Lower leg skin (tissue), 3 donors: ENCODE results near the gene CCDC169.

Experiments used
- CTCF ChIP-seq, 3 donors: fragments of 450-650 bp; IDR thresholded peaks; one replicate each; pipeline ENCODE4 v1.5.1; 2016; ENCODE audit warnings: antibody characterized with exemption in 3 of 3, mild to moderate bottlenecking in 3 of 3, moderate library complexity in 2 of 3
- POLR2A ChIP-seq, 2 donors: fragments of 450-650 bp; IDR thresholded peaks; one replicate each; pipeline ENCODE4 v1.6.1; 2016 to 2017; ENCODE audit warnings: antibody characterized with exemption in 2 of 2, mild to moderate bottlenecking in 1 of 2, moderate library complexity in 1 of 2

GRCh38 chr13:36313047-36313969, 15.7 kb upstream of the CCDC169 start:
- TF ChIP-seq CTCF (IDR thresholded peaks at IDR 0.05) (no peak), POLR2A (IDR thresholded peaks at IDR 0.05) (no peak)
